NCI-H187 (cell line): ENCODE measurements around the gene TGDS.
"Not testable (repeated sequence)": the region's sequence is repeated elsewhere in the genome, so short reads cannot be mapped to it uniquely, and the experiment has no call there.

Source experiments
- DNase-seq, 2 experiments: peaks; one replicate each; lab custom pipeline; 2025; lab: John Stamatoyannopoulos, UW

TGDS gene

GRCh38 chr13:94549232-94550061, 46.5 kb downstream of the TGDS start:
- peak; percentile 95 to 99 for DNase-seq

GRCh38 chr13:94548821-94549231, 47.1 kb downstream of the TGDS start:
- peak in 1 of 2 experiments; percentile 44 for DNase-seq

DNA sequence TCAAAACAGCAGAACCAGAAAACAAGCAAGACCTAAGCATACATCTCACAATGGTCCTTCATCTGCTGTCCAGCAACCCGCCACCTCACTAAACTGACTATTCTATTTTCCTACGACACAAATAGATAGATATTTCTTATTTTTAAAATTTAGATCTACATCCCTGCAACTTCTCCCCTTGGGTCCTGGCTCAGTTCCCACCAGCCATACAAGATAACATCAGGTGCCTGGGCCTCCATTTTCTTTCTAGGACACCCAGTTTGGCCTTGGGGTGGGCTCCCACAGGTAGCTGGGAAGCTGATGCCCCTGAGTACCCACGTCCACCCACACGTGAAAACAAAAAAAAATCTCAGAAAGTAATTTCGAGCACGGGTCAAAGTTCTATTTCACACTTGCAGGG, 47.6 kb downstream of the TGDS start:
- DNase-seq = no peak

DNA sequence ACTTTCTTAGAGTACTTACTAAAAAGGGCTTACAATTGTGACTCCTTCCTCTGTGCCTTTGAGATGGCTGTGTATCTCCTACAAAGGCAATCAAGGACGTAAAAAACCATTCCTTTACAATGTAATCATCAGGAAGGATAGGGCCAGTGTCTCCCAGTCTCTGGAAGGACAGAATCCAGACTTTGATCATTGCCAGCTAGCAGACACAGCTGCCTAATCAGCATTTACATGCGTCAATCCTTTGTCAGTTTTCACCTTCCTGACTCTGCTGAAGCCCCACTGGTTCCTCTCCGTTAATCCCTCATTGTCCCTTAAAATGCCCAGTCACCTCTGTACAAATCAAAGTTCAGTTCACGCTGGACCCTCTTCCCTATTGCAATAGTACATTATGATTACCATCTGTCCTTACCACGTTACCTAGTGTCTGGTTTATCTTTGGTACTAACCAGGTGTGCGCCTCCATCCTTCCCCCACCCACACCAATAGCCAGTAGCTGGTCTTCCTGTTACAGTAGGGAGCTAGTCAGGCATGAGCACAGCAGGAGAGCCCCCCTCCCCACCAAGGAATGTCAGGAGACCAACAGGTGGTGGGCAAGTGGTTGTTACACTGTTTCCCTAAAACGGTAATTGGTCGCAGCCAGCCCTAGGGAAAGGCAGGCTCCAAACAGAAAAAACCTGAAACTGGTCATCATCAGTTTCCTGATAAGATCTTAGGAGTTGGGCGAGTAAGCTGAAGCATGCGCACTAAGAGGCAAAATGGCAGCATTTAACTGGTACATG, 49.7 kb downstream of the TGDS start:
- DNase-seq = no peak

- DNase-seq = no peak
Observed at GRCh38 chr13:94544922-94545321, 51.0 kb downstream of the TGDS start.

GRCh38 chr13:94542917-94543316, 53.0 kb downstream of the TGDS start:
- no peak for DNase-seq

DNA sequence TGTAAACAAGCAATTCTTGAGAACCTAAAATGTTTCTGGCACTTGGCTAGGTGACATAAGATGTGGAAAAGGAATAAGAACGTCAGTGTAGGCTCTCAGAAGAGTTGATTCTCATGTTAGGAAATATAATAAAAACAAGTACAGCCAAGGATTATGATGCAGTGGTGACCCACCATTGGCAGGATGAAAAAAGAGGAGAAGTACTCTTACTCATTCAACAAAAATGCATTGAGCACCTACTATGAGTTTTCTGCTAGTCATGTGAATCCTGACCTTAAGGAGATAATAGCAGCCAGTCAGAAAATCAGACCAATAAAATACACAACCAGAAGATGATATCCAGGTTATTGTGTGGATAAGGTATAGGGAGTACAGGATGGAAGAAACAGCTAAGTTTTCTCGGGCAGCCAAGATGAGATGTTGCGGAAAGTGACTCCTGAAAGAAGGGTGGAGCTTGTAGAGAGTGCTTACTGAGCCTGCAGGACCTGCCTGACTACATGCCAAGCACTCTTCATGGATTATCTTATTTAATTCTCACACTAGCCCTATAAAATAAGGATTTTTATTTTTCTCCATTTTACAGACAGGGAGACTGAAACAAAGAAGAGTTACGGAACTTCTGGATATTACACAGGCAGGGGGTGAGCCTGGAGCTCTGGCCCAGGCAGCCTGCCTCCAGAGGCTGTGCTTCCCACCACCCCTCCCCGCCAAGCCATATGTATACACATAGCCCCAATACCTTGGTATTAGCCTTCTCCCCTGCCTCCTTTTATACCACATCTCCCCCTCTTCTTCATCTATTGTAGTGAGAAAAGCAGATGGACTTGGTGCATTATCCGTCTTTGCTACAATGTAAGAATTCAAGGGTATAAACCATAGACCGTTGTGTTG, 58.0 kb downstream of the TGDS start:
- DNase-seq = no peak

DNA sequence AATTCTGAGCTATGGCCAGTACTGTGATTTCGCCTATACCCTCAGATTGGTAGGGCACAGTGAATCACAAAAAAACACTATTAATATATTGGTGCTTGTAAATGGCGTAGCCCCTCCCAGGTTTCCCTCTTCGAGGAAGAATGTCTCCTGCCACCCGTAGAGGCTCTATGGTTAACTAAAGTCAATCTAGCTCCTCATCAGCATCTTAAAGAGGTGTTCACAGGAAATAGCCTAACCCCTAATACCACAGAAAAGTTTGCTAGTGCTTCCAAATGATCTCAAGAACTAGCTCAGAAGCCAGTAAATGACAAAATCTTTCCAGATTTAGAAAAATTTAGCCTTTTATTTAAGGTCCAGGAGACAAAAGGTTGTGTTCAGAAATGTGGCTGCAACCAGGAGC, 60.2 kb downstream of the TGDS start:
- no peak for DNase-seq

- DNase-seq = no peak
Observed at GRCh38 chr13:94535231-94535630, 60.7 kb downstream of the TGDS start.

DNA sequence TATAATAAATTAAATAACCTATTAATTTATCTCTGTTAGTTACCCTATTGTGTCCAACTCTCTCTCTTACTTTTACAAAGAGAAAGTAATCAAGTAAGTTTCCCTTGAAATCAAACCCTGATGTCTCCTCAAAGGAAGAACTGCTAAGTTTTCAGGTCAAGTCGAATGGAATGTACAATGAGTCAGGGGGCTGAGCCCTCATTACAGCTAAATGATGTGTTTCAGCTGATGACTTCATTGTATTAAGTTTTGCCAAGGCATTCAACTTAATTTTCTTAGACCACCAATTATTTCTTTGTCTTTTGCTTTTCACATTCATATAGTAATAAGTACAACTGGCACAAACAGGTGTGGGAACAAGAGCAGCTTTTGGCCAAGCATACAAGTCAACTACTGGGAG, 61.8 kb downstream of the TGDS start:
- no peak for DNase-seq

GRCh38 chr13:94532278-94532677, 63.7 kb downstream of the TGDS start:
- not testable (repeated sequence) for DNase-seq

GRCh38 chr13:94526956-94527355, 69.0 kb downstream of the TGDS start:
- DNase-seq = not testable (repeated sequence)

- DNase-seq = no peak
Observed at GRCh38 chr13:94525781-94526180, 70.2 kb downstream of the TGDS start.

GRCh38 chr13:94524407-94524806, 71.5 kb downstream of the TGDS start:
- DNase-seq = no peak
